NCI-H524 treated with DMSO at 0.1 percent for 48 hours (cell line): ENCODE measurements around the gene SFXN4.
"Not testable (repeated sequence)": the region's sequence is repeated elsewhere in the genome, so short reads cannot be mapped to it uniquely, and the experiment has no call there.

ENCODE experiments used
- DNase-seq: peaks from one replicate; lab custom pipeline; 2025; lab: John Stamatoyannopoulos, UW

Gene SFXN4

GRCh38 chr10:119143657-119144056 lies 21.9 kb downstream of the SFXN4 start:
- no peak for DNase-seq

DNA sequence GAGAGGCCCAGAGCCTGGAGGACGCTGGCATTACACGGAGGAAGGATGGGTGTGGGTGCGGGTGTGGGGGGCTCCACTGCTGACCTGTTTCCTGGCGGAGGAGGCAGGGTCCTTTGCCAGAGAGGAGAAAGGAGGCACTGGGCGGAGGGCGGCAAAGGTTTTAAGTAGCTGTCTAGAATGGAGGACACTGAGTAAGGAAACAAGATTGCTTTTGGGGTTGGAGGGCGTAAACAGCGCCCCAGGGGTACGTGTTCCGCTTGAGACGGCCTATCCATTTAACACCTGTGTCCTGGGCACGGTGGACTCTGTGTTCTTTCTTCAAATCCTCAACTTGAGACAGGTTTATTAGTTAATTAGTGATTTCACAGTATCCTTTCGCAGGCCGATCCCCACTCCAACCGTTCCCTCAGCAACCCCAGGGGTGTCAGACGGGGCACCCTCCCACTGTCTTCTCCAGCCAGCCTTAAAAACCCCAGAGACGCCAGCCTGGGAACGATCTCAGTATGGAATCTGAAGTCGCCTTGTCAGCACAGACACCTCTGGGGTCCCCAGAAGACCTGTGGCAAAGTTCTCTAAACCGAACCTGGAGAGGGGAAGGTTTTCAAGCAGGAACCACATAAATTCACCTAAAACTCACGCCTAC lies 24.8 kb downstream of the SFXN4 start:
- no peak for DNase-seq

DNA sequence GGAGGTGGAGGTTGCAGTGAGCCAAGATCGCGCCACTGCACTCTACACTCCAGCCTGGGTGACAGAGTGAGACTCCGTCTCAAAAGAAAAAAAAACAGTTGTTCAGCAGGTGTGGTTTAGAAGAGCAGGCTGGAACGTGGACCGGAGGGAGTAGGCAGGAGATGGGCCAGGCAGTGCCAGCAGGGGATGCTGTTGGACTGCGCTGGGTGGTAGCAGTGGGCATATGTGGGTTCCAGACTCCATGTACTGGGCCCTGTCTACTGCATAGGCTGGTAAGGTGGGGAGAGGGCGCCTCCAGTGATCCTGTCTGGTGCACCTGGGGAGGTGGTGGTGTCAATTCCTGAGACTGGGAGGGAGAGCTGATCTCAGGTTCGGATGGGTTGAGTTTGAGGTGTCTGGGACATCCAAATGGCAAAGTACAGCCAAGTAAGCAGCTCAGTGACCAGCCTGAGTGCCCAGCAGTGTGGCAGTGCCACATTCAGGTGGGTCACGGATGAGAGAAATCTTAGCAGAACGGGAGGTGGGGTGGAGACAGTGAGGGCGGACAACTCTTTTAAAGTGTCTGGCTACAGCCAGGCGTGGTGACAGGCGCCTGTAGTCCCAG lies 25.9 kb downstream of the SFXN4 start:
- DNase-seq: no peak

DNA sequence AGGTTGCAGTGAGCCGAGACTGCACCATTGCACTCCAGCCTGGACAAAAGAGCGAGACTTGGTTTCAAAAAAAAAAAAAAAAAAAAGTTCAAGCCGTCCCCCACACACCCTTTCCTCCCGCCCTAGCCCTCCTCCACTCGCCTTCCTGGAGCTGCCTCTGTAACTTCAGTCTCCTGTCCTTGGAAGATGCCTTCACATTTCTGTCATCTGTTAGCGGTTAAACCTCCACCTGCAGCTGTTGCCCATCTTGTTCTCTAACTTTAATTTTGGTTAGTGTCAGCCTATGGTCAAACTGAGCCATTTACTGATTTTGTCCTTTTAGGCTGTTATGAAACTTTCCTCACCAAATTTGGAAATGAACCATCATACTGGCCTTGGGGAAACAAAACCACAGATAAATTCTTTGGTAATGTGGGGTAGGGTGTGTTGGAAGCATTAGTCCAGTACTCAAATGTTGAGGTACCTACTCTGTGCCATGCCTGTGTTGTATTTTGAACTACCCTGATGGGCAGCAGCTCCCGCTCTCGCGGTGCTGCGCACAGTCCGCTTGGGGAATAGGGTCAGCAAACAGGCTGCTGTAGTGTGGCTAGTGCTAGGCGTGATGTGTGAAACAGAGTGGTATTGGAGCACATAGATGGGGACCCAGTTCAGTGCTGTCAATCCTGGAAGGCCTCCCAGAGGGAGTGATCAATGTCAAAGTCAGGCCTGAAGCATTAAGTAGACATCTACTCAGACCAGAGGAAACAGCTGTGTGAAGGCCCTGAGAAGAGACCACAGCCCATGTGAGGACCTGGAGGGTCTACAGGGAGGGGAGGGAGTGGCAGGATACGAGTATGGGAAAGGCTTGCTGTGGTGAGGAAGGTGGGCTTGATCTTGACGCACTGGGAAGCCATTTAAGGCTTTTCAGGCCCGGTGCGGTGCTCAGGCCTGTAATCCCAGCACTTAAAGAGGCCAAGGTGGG lies 26.9 kb downstream of the SFXN4 start:
- no peak for DNase-seq

DNA sequence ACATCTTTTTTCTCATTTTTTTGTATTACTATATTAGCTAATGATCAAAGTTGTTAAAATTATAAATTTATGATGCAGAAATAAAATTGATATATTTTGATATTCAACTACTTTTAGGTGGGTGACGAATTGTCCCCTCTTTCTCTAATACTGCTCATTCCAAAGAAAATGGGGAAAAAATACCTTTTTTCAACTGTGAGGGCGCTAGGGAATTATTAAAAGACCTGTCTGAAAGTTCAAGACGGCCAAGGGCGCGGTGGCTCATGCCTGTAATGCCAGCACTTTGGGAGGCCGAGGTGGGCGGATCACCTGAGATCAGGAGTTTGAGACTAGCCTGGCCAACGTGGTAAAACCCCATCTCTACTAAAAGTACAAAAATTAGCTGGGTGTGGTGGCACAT lies 27.6 kb downstream of the SFXN4 start:
- DNase-seq: not testable (repeated sequence)

- no peak for DNase-seq
These were observed 29.4 kb downstream of the SFXN4 start for GRCh38 chr10:119136084-119136483.

DNA sequence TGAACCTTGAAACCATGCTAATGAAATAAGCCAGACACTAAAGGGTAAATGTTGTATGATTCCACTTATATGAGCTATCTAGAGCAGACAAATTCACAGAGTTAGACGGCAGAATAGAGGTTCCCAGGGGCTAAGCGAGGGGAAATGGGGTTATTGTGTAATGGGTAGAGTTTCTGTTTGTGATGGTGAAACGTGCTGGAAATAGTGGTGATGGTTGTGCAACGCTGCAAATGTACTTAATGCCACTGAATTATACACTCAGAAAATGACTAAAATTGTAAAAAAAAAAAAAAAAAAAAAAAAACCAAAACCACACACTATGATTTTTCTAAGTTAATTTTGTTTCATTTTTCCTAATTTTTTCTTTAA lies 30.0 kb downstream of the SFXN4 start:
- DNase-seq: no peak

DNA sequence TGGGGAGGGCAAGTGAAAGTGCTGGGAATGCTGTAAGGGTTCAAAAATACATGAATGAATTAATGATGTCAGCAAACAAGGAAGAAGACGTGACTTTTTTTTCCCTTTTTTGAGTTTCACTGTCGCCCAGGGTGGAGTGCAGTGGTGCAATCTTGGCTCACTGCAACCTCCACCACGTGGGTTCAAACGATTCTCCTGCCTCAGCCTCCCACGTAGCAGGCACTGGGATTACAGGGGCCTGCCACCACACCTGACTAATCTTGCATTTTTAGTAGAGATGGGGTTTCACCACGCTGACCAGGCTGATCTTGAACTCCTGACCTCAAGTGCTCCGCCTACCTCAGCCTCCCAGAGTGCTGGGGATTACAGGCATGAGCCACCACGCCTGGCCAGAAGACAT lies 31.6 kb downstream of the SFXN4 start:
- no peak for DNase-seq

DNA sequence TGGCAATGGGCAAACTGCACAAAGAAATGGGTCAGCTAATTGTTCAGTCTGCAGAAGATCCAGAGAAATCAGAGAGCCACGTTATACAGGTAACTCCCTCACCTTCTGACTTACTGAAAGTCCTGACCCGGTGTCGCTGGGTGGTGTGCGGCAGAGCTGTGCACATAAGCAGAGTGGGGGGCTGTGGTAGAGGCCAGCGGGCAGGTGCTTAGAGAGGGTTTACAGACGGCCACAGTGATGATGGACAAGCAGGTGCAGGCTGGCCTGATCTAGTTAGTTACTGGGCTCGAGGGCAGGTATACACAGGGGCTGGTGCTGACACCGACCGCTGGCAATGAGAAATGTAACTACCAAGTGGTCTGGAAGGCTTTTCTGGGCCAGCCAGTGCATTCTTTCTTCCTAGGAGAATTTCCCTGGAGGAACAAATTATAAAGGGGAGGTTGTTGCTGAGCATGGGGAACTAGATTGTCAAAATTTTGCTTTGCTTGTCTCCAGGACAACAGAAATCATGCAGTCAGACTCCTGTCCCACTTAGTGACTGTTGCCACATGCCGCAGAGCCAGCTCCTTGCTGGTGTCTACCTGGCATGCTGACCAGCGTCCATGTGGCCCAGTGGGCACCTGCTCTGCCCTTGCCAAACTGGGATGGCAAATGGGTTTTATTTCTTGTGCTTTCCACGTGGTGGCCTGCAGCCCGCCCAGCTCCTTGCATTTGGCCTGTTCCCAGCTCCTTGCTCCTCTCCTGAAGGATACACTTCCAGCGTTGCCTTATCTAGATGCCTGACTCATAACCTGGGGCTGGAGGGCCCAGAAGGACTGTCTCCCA lies 32.8 kb downstream of the SFXN4 start:
- DNase-seq: no peak

GRCh38 chr10:119131512-119132240 lies 33.8 kb downstream of the SFXN4 start:
- no peak for DNase-seq

GRCh38 chr10:119129721-119130120 lies 35.8 kb downstream of the SFXN4 start:
- no peak for DNase-seq

GRCh38 chr10:119125942-119126341 lies 39.6 kb downstream of the SFXN4 start:
- DNase-seq: no peak

DNA sequence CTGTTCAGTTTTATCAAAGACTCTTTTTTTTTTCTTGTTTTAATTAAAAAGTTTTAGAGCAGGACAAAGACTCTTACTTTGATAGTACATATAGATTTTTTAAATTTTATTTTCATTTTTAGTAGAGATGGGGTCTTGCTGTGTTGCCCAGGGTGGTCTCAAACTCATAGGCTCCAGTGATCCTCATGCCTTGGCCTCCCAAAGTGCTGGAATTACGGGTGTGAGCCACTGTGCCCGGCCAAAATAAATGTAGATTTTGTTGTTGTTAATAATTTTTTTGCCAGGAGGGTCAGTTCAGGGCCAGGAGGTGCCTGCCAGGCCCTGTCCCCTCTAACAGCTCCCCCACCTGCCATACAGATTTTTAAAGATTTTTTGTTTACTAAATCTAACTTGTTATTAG lies 44.6 kb downstream of the SFXN4 start:
- no peak for DNase-seq

DNA sequence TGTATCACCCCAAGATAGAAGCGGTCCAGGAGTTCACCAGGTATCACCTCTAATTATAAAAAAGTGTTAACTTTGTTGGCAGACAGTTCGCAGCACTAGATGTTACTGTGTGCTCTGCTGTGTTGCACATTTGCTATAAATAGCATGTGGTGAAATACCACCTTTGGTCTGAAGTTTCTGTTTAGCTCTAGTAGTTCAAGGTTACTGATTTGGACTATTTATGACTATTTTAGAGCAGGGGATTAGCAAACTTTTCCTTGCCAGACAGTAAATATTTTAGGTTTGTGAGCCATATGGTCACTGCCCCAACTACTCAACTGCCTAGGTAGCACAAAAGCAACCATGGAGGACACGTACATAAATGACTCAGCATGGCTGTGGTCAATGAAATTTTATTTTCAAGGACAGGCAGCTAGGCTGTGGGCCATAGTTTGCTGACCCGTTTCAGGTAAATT lies 45.1 kb downstream of the SFXN4 start:
- no peak for DNase-seq

GRCh38 chr10:119119400-119119799 lies 46.1 kb downstream of the SFXN4 start:
- no peak for DNase-seq

DNA sequence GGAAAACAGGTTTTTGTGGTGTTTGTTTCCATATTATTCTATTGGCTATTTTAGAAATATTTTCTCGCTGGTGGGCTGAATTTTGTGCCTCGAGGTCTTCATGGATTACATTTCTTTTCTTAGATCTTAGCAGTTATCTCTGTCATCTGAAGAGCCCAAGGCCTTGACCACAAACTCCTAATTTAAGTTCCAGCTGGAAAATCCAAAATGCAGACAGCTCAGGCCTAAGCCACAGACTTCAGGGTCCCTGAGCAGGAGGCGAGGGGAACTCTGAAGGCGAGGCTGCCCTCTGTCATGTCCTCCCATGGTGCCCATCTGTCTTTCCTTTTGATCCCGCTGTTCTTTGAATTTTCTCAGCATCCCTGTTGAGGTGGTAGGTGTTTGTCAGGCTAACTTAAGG lies 47.3 kb downstream of the SFXN4 start:
- DNase-seq: no peak

GRCh38 chr10:119116326-119116951 lies 49.1 kb downstream of the SFXN4 start:
- DNase-seq: no peak

DNA sequence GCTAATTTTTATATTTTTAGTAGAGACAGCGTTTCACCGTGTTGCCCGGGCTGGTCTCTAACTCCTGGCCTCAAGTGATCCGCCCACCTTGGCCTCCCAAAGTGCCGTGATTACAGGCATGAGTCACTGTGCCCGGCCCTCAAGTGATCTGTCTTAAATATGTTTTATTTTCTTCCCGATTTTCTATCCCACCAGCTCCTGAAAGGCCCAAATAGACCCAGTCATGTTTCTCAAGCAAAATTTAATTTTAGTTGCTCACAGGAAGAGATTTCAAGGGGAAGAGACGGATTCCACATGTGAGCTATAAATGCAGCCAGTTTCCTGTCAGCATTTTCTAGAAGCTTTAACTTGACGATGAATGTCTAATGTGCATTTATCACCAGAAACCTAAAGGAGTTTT lies 49.6 kb downstream of the SFXN4 start:
- no peak for DNase-seq

DNA sequence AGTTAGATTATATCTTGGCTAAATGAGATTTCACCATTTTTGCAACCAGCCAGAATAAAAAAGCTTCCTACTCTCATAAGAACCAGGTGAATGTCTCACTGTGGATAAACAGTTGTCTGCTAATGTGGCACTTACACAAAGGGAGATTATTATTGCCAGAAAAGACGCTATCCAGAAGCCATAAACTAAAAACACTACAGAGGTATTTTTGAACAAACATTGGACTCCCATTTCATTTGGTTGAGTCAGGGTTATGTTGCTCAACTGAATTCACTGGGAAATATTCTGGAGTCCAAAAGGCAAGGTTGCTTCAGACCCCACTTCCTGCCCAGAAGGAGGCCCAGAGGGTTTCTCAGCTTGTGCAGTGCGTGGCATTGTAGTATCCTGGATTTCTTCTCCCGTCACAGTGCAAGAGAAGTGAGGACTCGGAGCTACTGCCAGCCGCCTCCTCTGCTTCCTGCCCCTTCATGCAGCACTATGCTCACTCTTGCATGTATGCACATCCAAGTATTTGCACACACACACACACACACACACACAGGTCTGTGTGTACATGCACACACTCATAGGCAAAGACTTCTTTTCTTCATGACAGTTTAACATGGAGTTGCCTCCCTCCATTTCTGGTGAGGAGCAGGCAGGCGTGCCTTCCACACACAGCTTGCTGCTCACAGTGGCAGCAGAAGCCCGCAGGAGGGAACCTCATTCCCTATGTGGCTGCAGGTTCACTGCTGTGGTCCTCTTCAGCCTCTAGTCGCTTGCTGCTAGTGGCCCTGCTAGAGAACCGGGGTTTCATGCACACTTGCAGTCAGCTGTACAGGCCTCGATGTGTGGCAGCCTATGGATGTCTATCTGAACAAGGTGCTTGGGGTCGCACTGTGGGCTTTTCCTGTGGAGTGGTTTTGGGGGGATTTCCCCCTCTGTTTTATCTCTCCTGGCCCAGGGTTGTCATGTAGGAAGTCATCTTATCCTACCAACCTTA lies 51.5 kb downstream of the SFXN4 start:
- DNase-seq: no peak

GRCh38 chr10:119112056-119112455 lies 53.5 kb downstream of the SFXN4 start:
- no peak for DNase-seq
